ENCODE measurements around the gene AMMECR1. TPM values are rescaled to one million over a fixed set of nuclear protein-coding genes. Genes with fewer than 3 reads are reported as not detected.

Gene AMMECR1
- polyA plus RNA-seq, 1 donor from 2014 or later, result 3.7 TPM

DNA sequence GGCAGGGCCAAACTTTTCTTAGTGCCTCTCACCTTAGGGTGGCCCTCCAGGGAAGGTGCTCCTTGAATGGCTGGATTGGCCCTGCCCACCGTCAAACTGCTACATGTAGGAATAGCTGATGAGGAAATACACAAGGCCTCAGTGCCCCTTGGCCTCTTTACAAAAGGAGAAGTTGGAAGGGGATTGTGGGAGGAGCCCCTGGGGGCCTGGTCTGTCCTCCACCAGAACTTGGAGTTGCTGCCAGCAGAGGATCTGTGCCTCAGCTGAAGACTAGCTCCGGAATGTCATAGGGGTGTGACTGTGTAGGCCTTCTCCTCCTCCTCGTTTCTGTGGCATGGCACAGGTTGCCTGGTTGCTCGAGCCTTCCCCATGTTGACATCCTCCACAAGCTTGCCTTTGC lies 142.7 kb downstream of the AMMECR1 start:
- H3K36me3 ChIP-seq (ENCODE audit: insufficient read depth, low read length), result no peaks in the 10 kb centered on the region
- no peak overlapping the region for H2AFZ ChIP-seq (ENCODE audit: low read depth, low read length)
- TF ChIP-seq POLR2AphosphoS5 (IDR thresholded peaks at IDR 0.05), result no peak
- no peak for TF ChIP-seq EP300 (conservative IDR thresholded peaks at IDR 0.05; ENCODE audit: poor library complexity, severe bottlenecking)
- no peak for TF ChIP-seq RAD21 (conservative IDR thresholded peaks at IDR 0.05)
- TF ChIP-seq, protein P1, sequence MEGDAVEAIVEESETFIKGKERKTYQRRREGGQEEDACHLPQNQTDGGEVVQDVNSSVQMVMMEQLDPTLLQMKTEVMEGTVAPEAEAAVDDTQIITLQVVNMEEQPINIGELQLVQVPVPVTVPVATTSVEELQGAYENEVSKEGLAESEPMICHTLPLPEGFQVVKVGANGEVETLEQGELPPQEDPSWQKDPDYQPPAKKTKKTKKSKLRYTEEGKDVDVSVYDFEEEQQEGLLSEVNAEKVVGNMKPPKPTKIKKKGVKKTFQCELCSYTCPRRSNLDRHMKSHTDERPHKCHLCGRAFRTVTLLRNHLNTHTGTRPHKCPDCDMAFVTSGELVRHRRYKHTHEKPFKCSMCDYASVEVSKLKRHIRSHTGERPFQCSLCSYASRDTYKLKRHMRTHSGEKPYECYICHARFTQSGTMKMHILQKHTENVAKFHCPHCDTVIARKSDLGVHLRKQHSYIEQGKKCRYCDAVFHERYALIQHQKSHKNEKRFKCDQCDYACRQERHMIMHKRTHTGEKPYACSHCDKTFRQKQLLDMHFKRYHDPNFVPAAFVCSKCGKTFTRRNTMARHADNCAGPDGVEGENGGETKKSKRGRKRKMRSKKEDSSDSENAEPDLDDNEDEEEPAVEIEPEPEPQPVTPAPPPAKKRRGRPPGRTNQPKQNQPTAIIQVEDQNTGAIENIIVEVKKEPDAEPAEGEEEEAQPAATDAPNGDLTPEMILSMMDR (IDR thresholded peaks at IDR 0.05; ENCODE audit: poor library complexity, severe bottlenecking), result no peak
- TF ChIP-seq REST (IDR thresholded peaks at IDR 0.05; ENCODE audit: borderline replicate concordance), result no peak
- no peak for TF ChIP-seq MXI1 (conservative IDR thresholded peaks at IDR 0.05; ENCODE audit: poor library complexity, severe bottlenecking)
- TF ChIP-seq EZH2 (IDR thresholded peaks at IDR 0.05; ENCODE audit: borderline replicate concordance, insufficient read depth, low read length, poor library complexity, severe bottlenecking), result no peak
- TF ChIP-seq TAF1 (IDR thresholded peaks at IDR 0.05; ENCODE audit: low read depth), result no peak
- TF ChIP-seq SMC3 (conservative IDR thresholded peaks at IDR 0.05; ENCODE audit: poor library complexity), result no peak
- H3K9ac ChIP-seq (ENCODE audit: low read length), result no peak overlapping the region
- no peak overlapping the region for H3K4me3 ChIP-seq (ENCODE audit: low read length)
- H4K20me1 ChIP-seq (ENCODE audit: insufficient read depth), result no peaks in the 10 kb centered on the region
- no peak overlapping the region for H3K27ac ChIP-seq (ENCODE audit: low read length)
- H3K9me2 ChIP-seq (ENCODE audit: insufficient read depth, low read length), result no peaks in the 10 kb centered on the region
- no peaks in the 10 kb centered on the region for H3K9me3 ChIP-seq (ENCODE audit: low read length)
- H3F3A ChIP-seq (ENCODE audit: insufficient read depth, low read length, poor library complexity, severe bottlenecking), result no peaks in the 10 kb centered on the region
- H3K79me2 ChIP-seq (replicated peaks; ENCODE audit: insufficient read depth, low read length), result no peaks in the 10 kb centered on the region
- H3K27me3 ChIP-seq (ENCODE audit: insufficient read depth, low read depth, low read length), result no peaks in the 10 kb centered on the region
- no peak overlapping the region for H3K4me2 ChIP-seq (ENCODE audit: low read length)

DNA sequence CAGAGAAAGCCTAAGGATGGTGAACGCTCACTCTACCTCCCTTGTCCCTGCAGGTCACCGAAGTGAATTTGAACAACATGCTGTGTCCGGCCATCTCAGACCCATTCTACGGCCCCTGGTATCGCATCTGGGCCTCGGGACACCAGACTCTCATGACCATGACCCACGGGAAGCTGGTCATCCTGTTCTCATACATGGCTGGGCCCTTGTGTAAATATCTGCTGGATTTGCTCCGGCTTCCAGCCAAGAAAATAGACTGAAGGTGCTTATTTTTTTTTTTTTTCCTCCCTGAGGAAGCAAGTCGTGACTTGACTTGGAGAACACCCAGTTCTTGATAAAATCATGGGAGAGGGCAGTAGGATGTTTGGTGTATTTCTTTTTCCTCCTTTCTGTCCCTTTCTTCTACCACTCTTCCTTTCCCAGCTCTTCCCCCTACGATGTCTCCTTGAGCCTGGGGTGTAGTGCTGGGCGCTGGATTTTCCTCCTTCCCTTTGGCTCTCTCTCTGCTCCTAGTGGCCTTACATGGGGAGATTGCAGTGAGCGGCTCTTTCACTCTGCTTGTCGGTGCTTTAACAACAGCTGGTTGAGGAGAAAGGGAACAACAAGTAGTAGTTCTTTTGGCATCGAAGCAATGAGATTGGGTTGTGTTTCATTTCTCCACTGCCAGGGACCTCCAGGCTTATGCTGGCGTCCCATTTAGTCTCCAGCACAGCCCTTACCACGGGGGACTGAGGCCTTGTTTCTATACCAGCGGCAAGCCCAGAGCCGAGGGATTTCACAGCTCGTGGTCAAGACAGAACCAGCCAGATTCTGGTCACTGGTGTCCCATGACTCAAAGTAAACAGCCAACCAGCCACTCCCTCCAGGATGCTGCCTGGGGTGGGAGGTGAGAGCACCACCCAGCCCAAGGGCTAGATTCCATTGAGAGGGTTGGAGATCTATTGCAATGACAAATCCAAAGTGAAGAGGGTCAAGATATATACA lies 144.4 kb downstream of the AMMECR1 start:
- Histone ChIP-seq H3K9me3 (ENCODE audit: low read length) (no peaks in the 10 kb centered on the region), H3K36me3 (ENCODE audit: insufficient read depth, low read length) (no peaks in the 10 kb centered on the region), H3K9ac (ENCODE audit: low read length) (no peak overlapping the region), H3K4me2 (ENCODE audit: low read length) (no peak overlapping the region), H3K9me2 (ENCODE audit: insufficient read depth, low read length) (no peaks in the 10 kb centered on the region), H3K4me3 (ENCODE audit: low read length) (no peak overlapping the region), H3K27me3 (ENCODE audit: insufficient read depth, low read depth, low read length) (no peaks in the 10 kb centered on the region), H3F3A (ENCODE audit: insufficient read depth, low read length, poor library complexity, severe bottlenecking) (no peaks in the 10 kb centered on the region), H3K27ac (ENCODE audit: low read length) (no peak overlapping the region), H3K79me2 (replicated peaks; ENCODE audit: insufficient read depth, low read length) (no peaks in the 10 kb centered on the region), H2AFZ (ENCODE audit: low read depth, low read length) (no peak overlapping the region), H4K20me1 (ENCODE audit: insufficient read depth) (no peaks in the 10 kb centered on the region)
- no peak for TF ChIP-seq SMC3 (conservative IDR thresholded peaks at IDR 0.05; ENCODE audit: poor library complexity)
- TF ChIP-seq EP300 (conservative IDR thresholded peaks at IDR 0.05; ENCODE audit: poor library complexity, severe bottlenecking), result no peak
- TF ChIP-seq TAF1 (IDR thresholded peaks at IDR 0.05; ENCODE audit: low read depth), result no peak
- no peak for TF ChIP-seq REST (IDR thresholded peaks at IDR 0.05; ENCODE audit: borderline replicate concordance)
- no peak for TF ChIP-seq MXI1 (conservative IDR thresholded peaks at IDR 0.05; ENCODE audit: poor library complexity, severe bottlenecking)
- TF ChIP-seq, protein P1 (IDR thresholded peaks at IDR 0.05; ENCODE audit: poor library complexity, severe bottlenecking), result no peak
- TF ChIP-seq EZH2 (IDR thresholded peaks at IDR 0.05; ENCODE audit: borderline replicate concordance, insufficient read depth, low read length, poor library complexity, severe bottlenecking), result no peak
- no peak for TF ChIP-seq RAD21 (conservative IDR thresholded peaks at IDR 0.05)
- no peak for TF ChIP-seq POLR2AphosphoS5 (IDR thresholded peaks at IDR 0.05)

Data from neural cell (in vitro differentiated cells).